ENCODE measurements around the gene AGPAT4.

Gene AGPAT4

GRCh38 chr6:161101517-161101916, 172.3 kb downstream of the AGPAT4 start:
- DNase-seq: no peak

- no peak for DNase-seq
Measured at GRCh38 chr6:161100072-161100471, 173.8 kb downstream of the AGPAT4 start.

GRCh38 chr6:161095916-161096315, 177.9 kb downstream of the AGPAT4 start:
- DNase-seq: no peak

- DNase-seq: no peak
Measured at GRCh38 chr6:161094955-161095354, 178.9 kb downstream of the AGPAT4 start.

- no peak for DNase-seq
Measured at GRCh38 chr6:161091972-161092701, 181.7 kb downstream of the AGPAT4 start.

- DNase-seq: no peak
Measured at GRCh38 chr6:161091151-161091550, 182.7 kb downstream of the AGPAT4 start.

GRCh38 chr6:161088676-161089328, 185.1 kb downstream of the AGPAT4 start:
- no peak for DNase-seq

- no peak for DNase-seq
Measured at GRCh38 chr6:161085246-161085645, 188.6 kb downstream of the AGPAT4 start.

GRCh38 chr6:161082215-161082614, 191.6 kb downstream of the AGPAT4 start:
- DNase-seq: no peak

GRCh38 chr6:161080263-161080970, 193.4 kb downstream of the AGPAT4 start:
- no peak for DNase-seq

Measured in NCI-H1092 (cell line).